ENCODE results near the gene SLC2A4RG. TPM values are rescaled to one million over a fixed set of nuclear protein-coding genes. Genes with fewer than 3 reads are reported as not detected.

The SLC2A4RG gene
- total and polyA plus RNA-seq, 2 donors (not counting 3 experiments of a cell fraction or from before 2014, with no cell fraction given): 41.7 to 69.4 TPM

- intact Hi-C loops (cut with micrococcal nuclease) (loop anchor here (1.0 to 5.0 kb wide), 5 partner anchors 33 to 250 kb away; partner anchors contain the start of genes GMEB2, RTEL1, TPD52L2 and UCKL1), dilution Hi-C loops (cut with MboI; ENCODE audit: extremely low pct_ligation_motif_present, low sequenced_read_pairs) (no loop called here)
- H3K4me3 ChIP-seq (replicated peaks in 1 of 3; ENCODE audit: insufficient read depth in 1 of 3, low read depth in 1 of 3, low read length in 3 of 3): peak within 1 kb of the TSS; percentile 62 to 77 (median 70)
- H4K20me1 ChIP-seq (replicated peaks; ENCODE audit: control insufficient read depth, extremely low read depth, insufficient read depth, low read length): no peaks in the 10 kb centered on the region
- ChIA-PET CTCF (interaction anchor here (0.6 to 2.8 kb wide), 18 partner anchors 10 to 266 kb away, joined by 3 to 19 read pairs (median 5); partner anchors contain the start of genes GMEB2, LIME1, RTEL1 and SLC2A4RG), POLR2A (interaction anchor here (0.6 to 1.8 kb wide), 3 partner anchors 8 to 49 kb away, joined by 3 to 9 read pairs (median 8); partner anchors contain the start of gene RTEL1)
- DNase-seq (ENCODE audit: low read depth, low spot score) (peak; percentile 81), FAIRE-seq (peak; percentile 82)
- no peaks in the 10 kb centered on the region for H3K9me3 ChIP-seq (replicated peaks; ENCODE audit: control insufficient read depth, insufficient read depth, low read length)
- peaks cover 14% of the 10 kb centered on the region for H3K4me1 ChIP-seq (ENCODE audit: control insufficient read depth, extremely low read depth, insufficient read depth, low read length)
- H3K27ac ChIP-seq (ENCODE audit: insufficient read depth, low read depth, low read length): peak within 1 kb of the TSS; percentile 29
- H3K9ac ChIP-seq (replicated peaks; ENCODE audit: extremely low read depth, insufficient read depth, low read length): peak within 1 kb of the TSS; percentile 73
- peak within 1 kb of the TSS; percentile 12 for H2AFZ ChIP-seq (ENCODE audit: low read depth, low read length)
- peaks cover 64% of the 10 kb centered on the region for H3K79me2 ChIP-seq (ENCODE audit: control insufficient read depth, insufficient read depth, low read length)
- no peak for TF ChIP-seq JUN (IDR thresholded peaks at IDR 0.05; ENCODE audit: borderline replicate concordance, insufficient read depth, insufficient read length, low read depth)
- peak; percentile 3 for TF ChIP-seq MAX (IDR thresholded peaks at IDR 0.05; ENCODE audit: insufficient read depth, insufficient read length)
- TF ChIP-seq FOS (IDR thresholded peaks at IDR 0.05; ENCODE audit: borderline replicate concordance, insufficient read depth, low read length): no peak
- no peak for TF ChIP-seq MYC (IDR thresholded peaks at IDR 0.05; ENCODE audit: low read depth, low read length)
- TF ChIP-seq EZH2 (IDR thresholded peaks at IDR 0.05; ENCODE audit: borderline replicate concordance, low read depth, low read length, severe bottlenecking): no peak
- TF ChIP-seq CTCF (IDR thresholded peaks at IDR 0.05; ENCODE audit: extremely low read depth in 1 of 2, insufficient read depth in 1 of 2, low read depth in 1 of 2, low read length in 2 of 2): no peak
- TF ChIP-seq POLR2A (IDR thresholded peaks at IDR 0.05; ENCODE audit: low read depth, low read length): peak; percentile 44
- TF ChIP-seq POLR2AphosphoS5 (IDR thresholded peaks at IDR 0.05; ENCODE audit: insufficient read depth, low read depth, low read length): peak; percentile 84
- TF ChIP-seq GATA2 (IDR thresholded peaks at IDR 0.05; ENCODE audit: insufficient read depth, insufficient read length, low read depth, low read length): no peak
- H3K36me3 ChIP-seq (ENCODE audit: control insufficient read depth in 2 of 2, extremely low read depth in 1 of 2, insufficient read depth in 2 of 2, low read length in 2 of 2): peaks cover 13 to 28% of the 10 kb centered on the region in 2 experiments
- no peaks in the 10 kb centered on the region for H3K27me3 ChIP-seq (ENCODE audit: control insufficient read depth in 2 of 2, insufficient read depth in 2 of 2, low read length in 2 of 2)
- H3K4me2 ChIP-seq (ENCODE audit: insufficient read depth, low read length): peak within 1 kb of the TSS; percentile 64
- no peaks in the 10 kb centered on the region for H3K9me1 ChIP-seq (replicated peaks; ENCODE audit: control insufficient read depth, extremely low read depth, insufficient read depth, low read length)
- no TSS peak for BruUV-seq (replicated peaks)
These were observed 31.8 kb upstream of the SLC2A4RG start, which contains the start of the genes ARFRP1 and ZGPAT for GRCh38 chr20:63707558-63708300. TSS of gene ARFRP1 (minus strand) at chr20:63707976. CDS start at chr20:63707091, 885 bp downstream. TSS of gene ZGPAT (plus strand) at chr20:63708039. CDS start at chr20:63708581, 542 bp downstream.
